Stimulated activated CD4-positive, alpha-beta T cell treated with anti-CD3 and anti-CD28 coated beads, Interleukin-4, amount 100 ng/mL, for 4 hours (primary cell): ENCODE data around the gene NT5C1A.

ENCODE experiments used
- DNase-seq, 2 experiments: peaks; one replicate each; pipeline ENCODE4 v3.0.0-alpha.2; 2020

Gene NT5C1A

GRCh38 chr1:39671793-39672550 is at the start of gene NT5C1A:
NT5C1A (minus strand) TSS chr1:39672107; CDS start chr1:39672038, 69 bp downstream.
- peak; percentile 9 to 27 for DNase-seq

GRCh38 chr1:39721664-39722063 is 49.8 kb upstream of the NT5C1A start:
- DNase-seq, result no peak

- DNase-seq, result no peak
These were observed 48.4 kb upstream of the NT5C1A start for GRCh38 chr1:39720094-39720999.

GRCh38 chr1:39717809-39718208 is 45.9 kb upstream of the NT5C1A start:
- no peak for DNase-seq

GRCh38 chr1:39713557-39713956 is 41.6 kb upstream of the NT5C1A start:
- DNase-seq, result no peak

- DNase-seq, result no peak
These were observed 40.0 kb upstream of the NT5C1A start for GRCh38 chr1:39711966-39712340.

GRCh38 chr1:39711104-39711965 is 39.4 kb upstream of the NT5C1A start:
- no peak for DNase-seq

- no peak for DNase-seq
These were observed 35.6 kb upstream of the NT5C1A start for GRCh38 chr1:39707506-39707905.

GRCh38 chr1:39704757-39705156 is 32.9 kb upstream of the NT5C1A start:
- DNase-seq, result no peak

- no peak for DNase-seq
These were observed 29.1 kb upstream of the NT5C1A start for GRCh38 chr1:39701049-39701439.

GRCh38 chr1:39700348-39700747 is 28.4 kb upstream of the NT5C1A start:
- DNase-seq, result no peak

GRCh38 chr1:39699419-39699818 is 27.5 kb upstream of the NT5C1A start:
- no peak for DNase-seq

GRCh38 chr1:39698568-39698967 is 26.7 kb upstream of the NT5C1A start:
- DNase-seq, result no peak

- no peak for DNase-seq
These were observed 24.5 kb upstream of the NT5C1A start for GRCh38 chr1:39696448-39696847.

- no peak for DNase-seq
These were observed 23.1 kb upstream of the NT5C1A start for GRCh38 chr1:39695016-39695415.

- DNase-seq, result no peak
These were observed 22.1 kb upstream of the NT5C1A start for GRCh38 chr1:39694026-39694425.

GRCh38 chr1:39692152-39693074 is 20.5 kb upstream of the NT5C1A start:
- peak in 1 of 2 experiments; percentile 15 for DNase-seq

- DNase-seq, result peak; percentile 79 to 92
These were observed 19.7 kb upstream of the NT5C1A start, which contains the start of gene HPCAL4 for GRCh38 chr1:39691383-39692151. HPCAL4 (minus strand) TSS chr1:39691433; CDS start chr1:39684603, 6,830 bp downstream.

GRCh38 chr1:39690794-39691382 is 19.0 kb upstream of the NT5C1A start:
- DNase-seq, result no peak

- DNase-seq, result no peak
These were observed 18.3 kb upstream of the NT5C1A start for GRCh38 chr1:39690225-39690624.

- no peak for DNase-seq
These were observed 17.7 kb upstream of the NT5C1A start for GRCh38 chr1:39689635-39690034.
